Measurements from ENCODE around the gene CARS2.

DNA sequence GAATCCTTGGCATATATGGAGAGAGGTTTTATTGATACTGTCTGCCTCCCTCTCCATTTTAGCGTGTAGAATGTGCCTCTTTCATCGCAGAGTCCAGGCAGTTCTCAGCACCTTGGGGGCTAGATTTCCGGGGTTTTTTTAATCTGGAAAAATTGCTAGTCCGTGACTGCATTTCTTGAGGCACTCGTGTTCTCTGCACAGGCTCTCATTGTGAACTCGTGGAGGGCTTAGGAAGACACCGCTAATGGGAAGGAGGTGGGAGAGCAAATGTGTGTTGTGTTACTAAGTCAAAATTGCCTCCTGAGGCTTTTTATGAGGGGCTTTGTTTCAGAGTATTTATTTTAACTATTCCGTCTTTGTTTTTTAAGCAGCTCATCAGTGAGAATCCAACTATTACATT, 17.7 kb upstream of the CARS2 start:
- no peak for TF ChIP-seq TAF1 (IDR thresholded peaks at IDR 0.05; ENCODE audit: borderline replicate concordance, low read depth, low read length)
- TF ChIP-seq POLR2A (IDR thresholded peaks at IDR 0.05; ENCODE audit: low read depth, low read length) = no peak
- TF ChIP-seq POLR2AphosphoS5 (IDR thresholded peaks at IDR 0.05; ENCODE audit: low read depth, low read length) = no peak
